OCI-LY1 (cell line): ENCODE measurements around the gene PTPN4.

Experiments
- CTCF ChIP-seq: fragments of 200-600 bp; sonication (generic), shearing (Covaris generic); IDR thresholded peaks from 2 replicates; pipeline ENCODE4 v1.5.1; 2017; ENCODE audit warnings: mild to moderate bottlenecking, antibody characterized with exemption, low read length, moderate library complexity, mixed read lengths
- EZH2 ChIP-seq: fragments of 200-600 bp; sonication (generic), shearing (Covaris generic); IDR thresholded peaks from 2 replicates; pipeline ENCODE4 v1.8.0; 2017; ENCODE audit warnings: borderline replicate concordance, mixed run types, mild to moderate bottlenecking, antibody characterized with exemption, low read length, moderate library complexity, mixed read lengths

GRCh38 chr2:119940856-119941255 is 181.1 kb downstream of the PTPN4 start:
- TF ChIP-seq EZH2 (no peak), CTCF (no peak)
